PFSK-1 (cell line): ENCODE results near the gene FAS.

Experiments
- POLR2AphosphoS5 ChIP-seq: IDR thresholded peaks from 2 replicates; pipeline ENCODE4 v1.6.1; 2012; ENCODE audit warnings: low read depth, mild to moderate bottlenecking, control low read depth, low read length, moderate library complexity
- SIN3A ChIP-seq: IDR thresholded peaks from 2 replicates; pipeline ENCODE4 v1.6.1; 2012; ENCODE audit warnings: mild to moderate bottlenecking, low read length, moderate library complexity, borderline replicate concordance; ENCODE audit not compliant: insufficient read depth
- TAF1 ChIP-seq: IDR thresholded peaks from 2 replicates; pipeline ENCODE4 v1.6.1; 2012; ENCODE audit warnings: low read length, control low read depth, borderline replicate concordance; ENCODE audit not compliant: insufficient read depth
- TF ChIP-seq, protein P1 (sequence below), 2 experiments: IDR thresholded peaks; 2 replicates each; pipeline versions ENCODE4 v1.6.1 to v1.8.0; 2011 to 2012; ENCODE audit warnings: low read depth in 2 of 2, low read length in 2 of 2, control low read depth in 1 of 2, inconsistent platforms in 1 of 2, mild to moderate bottlenecking in 1 of 2, moderate library complexity in 1 of 2; ENCODE audit not compliant: insufficient read depth in 1 of 2

GRCh38 chr10:88960802-88961201 lies 29.8 kb upstream of the FAS start:
- TF ChIP-seq POLR2AphosphoS5 (no peak), TAF1 (no peak), SIN3A (no peak)
- TF ChIP-seq, protein P1, sequence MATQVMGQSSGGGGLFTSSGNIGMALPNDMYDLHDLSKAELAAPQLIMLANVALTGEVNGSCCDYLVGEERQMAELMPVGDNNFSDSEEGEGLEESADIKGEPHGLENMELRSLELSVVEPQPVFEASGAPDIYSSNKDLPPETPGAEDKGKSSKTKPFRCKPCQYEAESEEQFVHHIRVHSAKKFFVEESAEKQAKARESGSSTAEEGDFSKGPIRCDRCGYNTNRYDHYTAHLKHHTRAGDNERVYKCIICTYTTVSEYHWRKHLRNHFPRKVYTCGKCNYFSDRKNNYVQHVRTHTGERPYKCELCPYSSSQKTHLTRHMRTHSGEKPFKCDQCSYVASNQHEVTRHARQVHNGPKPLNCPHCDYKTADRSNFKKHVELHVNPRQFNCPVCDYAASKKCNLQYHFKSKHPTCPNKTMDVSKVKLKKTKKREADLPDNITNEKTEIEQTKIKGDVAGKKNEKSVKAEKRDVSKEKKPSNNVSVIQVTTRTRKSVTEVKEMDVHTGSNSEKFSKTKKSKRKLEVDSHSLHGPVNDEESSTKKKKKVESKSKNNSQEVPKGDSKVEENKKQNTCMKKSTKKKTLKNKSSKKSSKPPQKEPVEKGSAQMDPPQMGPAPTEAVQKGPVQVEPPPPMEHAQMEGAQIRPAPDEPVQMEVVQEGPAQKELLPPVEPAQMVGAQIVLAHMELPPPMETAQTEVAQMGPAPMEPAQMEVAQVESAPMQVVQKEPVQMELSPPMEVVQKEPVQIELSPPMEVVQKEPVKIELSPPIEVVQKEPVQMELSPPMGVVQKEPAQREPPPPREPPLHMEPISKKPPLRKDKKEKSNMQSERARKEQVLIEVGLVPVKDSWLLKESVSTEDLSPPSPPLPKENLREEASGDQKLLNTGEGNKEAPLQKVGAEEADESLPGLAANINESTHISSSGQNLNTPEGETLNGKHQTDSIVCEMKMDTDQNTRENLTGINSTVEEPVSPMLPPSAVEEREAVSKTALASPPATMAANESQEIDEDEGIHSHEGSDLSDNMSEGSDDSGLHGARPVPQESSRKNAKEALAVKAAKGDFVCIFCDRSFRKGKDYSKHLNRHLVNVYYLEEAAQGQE (IDR thresholded peaks at IDR 0.05; ENCODE audit: insufficient read depth in 1 of 2, low read depth in 2 of 2, low read length in 2 of 2): no peak
